IMR-90 (cell line): ENCODE data around the gene LSM7. TPM values are rescaled to one million over a fixed set of nuclear protein-coding genes. Genes with fewer than 3 reads are reported as not detected.

Experiments
- ATAC-seq: fragments of 200-7000 bp; cut with Tn5 transposase; 2 replicates; pipeline ENCODE4 v1.9.1; 2020; ENCODE audit warnings: low read depth, mild to moderate bottlenecking, moderate library complexity
- BruUV-seq: library from RNA; stranded (reverse); fragments of 400-500 nt; replicated peaks from 2 replicates; lab custom pipeline; 2021; lab: Mats Ljungman, UMichigan
- CTCF ChIA-PET: fragments of 300-600 bp; formaldehyde crosslinking; extraction: SDS; loops from one replicate; lab custom pipeline; 2021; ENCODE audit warnings: antibody characterized with exemption; lab: Yijun Ruan, JAX
- POLR2A ChIA-PET: fragments of 300-600 bp; sonication (Branson Sonifier 250); formaldehyde crosslinking; loops from one replicate; lab custom pipeline; 2022; ENCODE audit warnings: antibody characterized with exemption; ENCODE audit not compliant: unreplicated experiment; lab: Charles Lee
- DNase-seq: peaks from one replicate; pipeline ENCODE4 v3.0.0; 2013
- H2AFZ ChIP-seq: replicated peaks from 2 replicates; pipeline ENCODE3; 2013; ENCODE audit warnings: low read length, mild to moderate bottlenecking; ENCODE audit not compliant: poor library complexity
- H2AK5ac ChIP-seq: 2 replicates; pipeline ENCODE4 v1.6.1; 2013; ENCODE audit warnings: low read depth, low read length, inconsistent platforms
- H2AK9ac ChIP-seq: replicated peaks from 2 replicates; pipeline ENCODE3; 2013; ENCODE audit warnings: mild to moderate bottlenecking, low read depth, low read length, moderate library complexity; ENCODE audit not compliant: poor library complexity
- H2BK120ac ChIP-seq: 2 replicates; pipeline ENCODE4 v1.6.1; 2013; ENCODE audit warnings: low read depth, low read length, inconsistent platforms
- H2BK15ac ChIP-seq: 3 replicates; pipeline ENCODE4 v1.6.1; 2013; ENCODE audit warnings: low read depth, low read length, inconsistent platforms
- H2BK20ac ChIP-seq: 2 replicates; pipeline ENCODE4 v1.6.1; 2013; ENCODE audit warnings: low read depth, mild to moderate bottlenecking, inconsistent platforms, low read length, moderate library complexity
- H2BK5ac ChIP-seq: 2 replicates; pipeline ENCODE4 v1.6.1; 2013; ENCODE audit warnings: mild to moderate bottlenecking, low read depth, low read length, inconsistent platforms; ENCODE audit not compliant: poor library complexity, severe bottlenecking
- H3K14ac ChIP-seq: replicated peaks from 2 replicates; pipeline ENCODE4 v1.6.1; 2013; ENCODE audit warnings: low read depth, low read length, inconsistent platforms
- H3K18ac ChIP-seq: 2 replicates; pipeline ENCODE4 v1.6.1; 2013; ENCODE audit warnings: low read depth, low read length, control low read depth
- H3K23ac ChIP-seq: 2 replicates; pipeline ENCODE4 v1.6.1; 2013; ENCODE audit warnings: low read depth, low read length, inconsistent platforms
- H3K27ac ChIP-seq: 2 replicates; pipeline ENCODE4 v1.5.1; 2013; ENCODE audit warnings: mild to moderate bottlenecking, control low read depth, low read length; ENCODE audit not compliant: insufficient read depth
- H3K27me3 ChIP-seq: 2 replicates; pipeline ENCODE4 v1.6.1; 2013; ENCODE audit warnings: low read length; ENCODE audit not compliant: control insufficient read depth, insufficient read depth
- H3K36me3 ChIP-seq: 2 replicates; pipeline ENCODE4 v1.6.1; 2013; ENCODE audit warnings: low read length, mixed read lengths; ENCODE audit not compliant: control insufficient read depth, insufficient read depth
- H3K4ac ChIP-seq: 2 replicates; pipeline ENCODE4 v1.6.1; 2013; ENCODE audit warnings: low read depth, low read length, inconsistent platforms
- H3K4me1 ChIP-seq: 2 replicates; pipeline ENCODE4 v1.6.1; 2013; ENCODE audit warnings: low read length, mixed read lengths; ENCODE audit not compliant: control insufficient read depth, insufficient read depth
- H3K4me2 ChIP-seq: 2 replicates; pipeline ENCODE4 v1.6.1; 2013; ENCODE audit warnings: low read depth, mild to moderate bottlenecking, control low read depth, low read length, moderate library complexity
- H3K4me3 ChIP-seq: 2 replicates; pipeline ENCODE4 v1.5.1; 2013; ENCODE audit warnings: low read depth, mild to moderate bottlenecking, control low read depth, low read length, moderate library complexity; ENCODE audit not compliant: insufficient read depth
- H3K56ac ChIP-seq: 2 replicates; pipeline ENCODE4 v1.6.1; 2013; ENCODE audit warnings: low read length, inconsistent platforms; ENCODE audit not compliant: insufficient read depth; ENCODE audit errors: extremely low read depth
- H3K79me1 ChIP-seq, 2 experiments: 2 replicates each; pipeline ENCODE4 v1.6.1; 2013; ENCODE audit warnings: low read length in 2 of 2, inconsistent platforms in 1 of 2, low read depth in 1 of 2
- H3K9ac ChIP-seq: 2 replicates; pipeline ENCODE4 v1.6.1; 2013; ENCODE audit warnings: low read depth, low read length, control low read depth
- H3K9me1 ChIP-seq: 2 replicates; pipeline ENCODE4 v1.6.1; 2013; ENCODE audit warnings: low read length, inconsistent platforms; ENCODE audit not compliant: insufficient read depth
- H3K9me3 ChIP-seq: 2 replicates; pipeline ENCODE4 v1.6.1; 2013; ENCODE audit warnings: low read length; ENCODE audit not compliant: control insufficient read depth, insufficient read depth
- H4K20me1 ChIP-seq: 2 replicates; pipeline ENCODE4 v1.6.1; 2013; ENCODE audit warnings: low read length, inconsistent platforms; ENCODE audit not compliant: insufficient read depth
- H4K5ac ChIP-seq: 2 replicates; pipeline ENCODE4 v1.6.1; 2013; ENCODE audit warnings: mild to moderate bottlenecking, low read depth, low read length, control low read depth
- H4K8ac ChIP-seq, 2 experiments: 2 replicates each; pipeline ENCODE4 v1.6.1; 2013; ENCODE audit warnings: low read depth in 2 of 2, low read length in 2 of 2, control low read depth in 1 of 2, inconsistent platforms in 1 of 2
- H4K91ac ChIP-seq: 2 replicates; pipeline ENCODE4 v1.6.1; 2013; ENCODE audit warnings: low read depth, low read length, inconsistent platforms; ENCODE audit not compliant: insufficient read depth
- CHD1 ChIP-seq: IDR thresholded peaks from 2 replicates; pipeline ENCODE4 v1.6.1; 2012; ENCODE audit warnings: low read depth, low read length, improper control_type of control experiment
- FOS ChIP-seq: fragments of 150-350 bp; IDR thresholded peaks from 2 replicates; pipeline ENCODE4 v1.6.1; 2016; ENCODE audit warnings: low read depth, low read length
- MAFK ChIP-seq: IDR thresholded peaks from 2 replicates; pipeline ENCODE4 v1.6.1; 2012; ENCODE audit warnings: low read depth, low read length, improper control_type of control experiment
- MXI1 ChIP-seq: IDR thresholded peaks from 2 replicates; pipeline ENCODE4 v1.6.1; 2012; ENCODE audit warnings: low read depth, mild to moderate bottlenecking, low read length, moderate library complexity, borderline replicate concordance
- WGBS, 2 experiments: methylation state at CpG; one replicate each; pipeline versions ENCODE4 v1.1.5 to v1.1.7; 2013; ENCODE audit warnings: missing lambda C conversion rate in 2 of 2; ENCODE audit not compliant: insufficient read length in 1 of 2; ENCODE audit errors: extremely low coverage in 2 of 2; 5-methylcytosine and 5-hydroxymethylcytosine counted together
- dilution Hi-C: fragments of 300-500 bp; cut with HindIII; formaldehyde crosslinking; loops from one replicate; pipeline ENCODE4 v1.14.3; 2018; ENCODE audit warnings: low sequenced_read_pairs; ENCODE audit not compliant: unreplicated experiment
- in situ Hi-C: fragments of 300-500 bp; cut with MboI; formaldehyde crosslinking; loops from 3 replicates; pipeline ENCODE4 v1.14.3; 2019; ENCODE audit warnings: low sequenced_read_pairs, inconsistent platforms, mixed read lengths
- intact Hi-C: fragments of 100-400 bp; cut with micrococcal nuclease; formaldehyde crosslinking; loops from 2 replicates; pipeline ENCODE4 v1.10.0; 2022
- polyA plus RNA-seq, 3 experiments: library from polyadenylated mRNA; depleted of rRNA; stranded (reverse); fragments of >200 nt; gene quantifications; 2 replicates each; pipeline ENCODE4 v1.2.3, GENCODE V29; 2012; ENCODE audit warnings: low replicate concordance in 1 of 3
- total RNA-seq: library from RNA; depleted of rRNA; stranded (reverse); fragments of >200 nt; gene quantifications from 2 replicates; pipeline ENCODE4 v1.2.3, GENCODE V29; 2012

The LSM7 gene
- total and polyA plus RNA-seq, 2 of the 4 experiments (the other 2 are of a cell fraction), result 145 to 708 TPM

DNA sequence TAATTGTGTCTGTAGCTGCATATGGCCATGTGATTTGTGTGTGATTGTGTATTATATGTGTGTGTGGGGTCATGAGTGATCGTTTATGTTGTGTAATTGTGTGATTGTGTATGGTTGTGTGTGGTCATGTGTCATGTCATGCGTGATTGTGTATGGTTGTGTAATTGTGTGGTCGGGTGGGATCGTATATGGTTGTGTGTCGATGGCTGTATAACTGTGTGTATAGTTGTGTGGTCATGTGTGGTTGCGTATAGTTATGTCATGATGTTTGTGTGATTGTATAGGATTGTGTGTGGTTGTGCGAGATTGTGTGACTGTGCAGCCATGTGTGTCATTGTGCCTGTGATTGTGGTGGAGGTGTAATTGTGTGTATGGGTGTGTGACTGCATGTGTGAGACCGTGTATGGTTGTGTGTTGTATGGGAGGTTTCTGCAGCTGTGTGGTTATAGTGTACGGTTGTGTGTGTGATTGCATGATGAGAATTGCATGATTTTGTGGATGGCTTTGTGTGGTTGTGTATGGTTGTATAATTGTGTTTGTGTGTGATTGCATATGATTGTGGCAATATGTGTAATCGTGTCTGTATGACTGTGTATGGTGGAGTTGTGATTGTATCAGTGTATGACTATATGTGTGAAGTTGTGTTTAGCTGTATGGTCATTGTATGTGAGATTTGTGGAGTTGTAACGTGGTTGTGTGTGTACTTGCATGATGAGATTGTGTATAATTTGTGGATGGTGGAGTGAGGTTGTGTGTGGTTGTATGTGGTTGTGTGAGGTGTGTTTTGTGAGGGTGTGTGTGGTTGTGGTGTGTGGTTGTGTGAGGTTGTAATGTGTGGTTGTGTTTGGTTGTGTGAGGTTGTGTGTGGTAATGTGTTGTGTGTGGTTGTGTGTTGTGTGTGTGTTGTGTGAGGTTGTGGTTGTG is 33.9 kb upstream of the LSM7 start:
- no peak overlapping the region for H2BK120ac ChIP-seq
- no peaks in the 10 kb centered on the region for H3K4me1 ChIP-seq
- no peak overlapping the region for H2BK20ac ChIP-seq
- H2AFZ ChIP-seq, result no peak overlapping the region
- no peak overlapping the region for H2AK9ac ChIP-seq
- no peak overlapping the region for H3K14ac ChIP-seq
- ATAC-seq (no peak), DNase-seq (no peak)
- ChIA-PET CTCF (no interaction called here), POLR2A (no interaction called here)
- H2BK15ac ChIP-seq, result no peak overlapping the region
- H3K23ac ChIP-seq, result no peak overlapping the region
- H4K91ac ChIP-seq, result no peak overlapping the region
- in situ Hi-C loops, result no loop called here
- BruUV-seq, result no TSS peak
- H3K56ac ChIP-seq, result no peak overlapping the region
- no peak overlapping the region for H4K5ac ChIP-seq
- H2BK5ac ChIP-seq, result peak overlapping the region; percentile 25
- no peak overlapping the region for H3K4me2 ChIP-seq
- no peak overlapping the region for H3K4me3 ChIP-seq
- H3K36me3 ChIP-seq, result no peaks in the 10 kb centered on the region
- H3K9ac ChIP-seq, result no peak overlapping the region
- H4K8ac ChIP-seq, result no peak overlapping the region
- 0 out of 2 replicates have a peak, but pooled peaks cover 2% of the 10 kb centered on the region for H3K9me1 ChIP-seq
- H3K27ac ChIP-seq, result no peak overlapping the region
- no peaks in the 10 kb centered on the region; the same call in 1 of the 2 replicates for H3K9me3 ChIP-seq
- TF ChIP-seq MXI1 (no peak), FOS (no peak), MAFK (no peak), CHD1 (no peak)
- H3K79me1 ChIP-seq, result no peaks in the 10 kb centered on the region
- 89 to 100% methylated on average over 4 to 10 of the region's 11 CpGs for WGBS, 2 experiments
- dilution Hi-C loops, result no loop called here
- H2AK5ac ChIP-seq, result no peak overlapping the region
- no peak overlapping the region for H3K4ac ChIP-seq
- intact Hi-C loops, result no loop called here
- H3K27me3 ChIP-seq, result peaks cover 33% of the 10 kb centered on the region
- H3K18ac ChIP-seq, result no peak overlapping the region
- no peaks in the 10 kb centered on the region for H4K20me1 ChIP-seq
